GM12801 (cell line): ENCODE results near the gene MRGPRE.

Experiments used
- TF ChIP-seq, protein P1 (sequence below): IDR thresholded peaks from one replicate; pipeline ENCODE4 v1.5.1; 2011; ENCODE audit warnings: control low read depth; ENCODE audit not compliant: insufficient read length; ENCODE audit errors: extremely low read depth

The MRGPRE gene

DNA sequence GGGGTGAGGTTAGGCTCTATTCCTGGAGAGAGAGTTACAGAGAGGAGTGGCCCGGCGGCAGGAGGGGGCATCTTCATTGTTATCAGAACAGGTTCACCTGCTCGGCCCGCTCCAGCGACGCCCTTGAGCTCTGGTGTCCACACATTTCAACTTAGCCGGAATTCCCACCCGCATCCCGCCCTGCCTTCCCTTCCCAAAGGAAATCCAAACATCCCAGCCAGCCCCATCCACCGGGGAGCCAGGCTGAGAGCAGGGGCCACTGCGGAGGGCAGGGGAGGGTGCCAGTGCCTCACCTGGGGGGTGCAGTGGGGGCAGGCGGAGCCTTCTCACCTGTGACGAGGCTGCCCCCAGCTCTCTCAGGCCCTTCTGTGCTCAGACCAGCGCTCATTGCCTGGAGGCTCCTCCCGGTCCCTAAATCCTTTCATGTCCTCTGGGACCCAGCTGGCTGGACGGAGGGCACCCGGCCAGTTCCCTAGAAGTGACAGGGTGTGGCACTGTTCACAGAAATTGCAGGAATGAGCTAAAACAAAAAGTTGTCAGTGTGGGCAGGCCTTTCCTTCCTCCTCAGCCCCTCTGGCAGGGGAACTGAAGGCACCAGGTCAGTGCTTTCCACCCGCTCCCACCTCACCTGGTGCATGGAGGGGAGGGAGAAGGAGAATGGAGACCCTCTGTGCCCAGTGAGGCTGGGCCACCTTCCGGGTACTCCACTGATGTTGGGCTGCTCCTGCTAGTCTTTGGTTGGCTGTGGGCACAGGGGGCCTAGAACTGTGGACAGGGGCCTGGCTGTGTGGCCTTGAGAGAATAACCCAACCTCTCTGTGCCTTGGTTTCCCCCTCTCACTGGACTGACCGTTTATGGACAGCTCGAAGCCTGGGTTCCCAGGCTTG lies 11.5 kb downstream of the MRGPRE start:
- TF ChIP-seq, protein P1, sequence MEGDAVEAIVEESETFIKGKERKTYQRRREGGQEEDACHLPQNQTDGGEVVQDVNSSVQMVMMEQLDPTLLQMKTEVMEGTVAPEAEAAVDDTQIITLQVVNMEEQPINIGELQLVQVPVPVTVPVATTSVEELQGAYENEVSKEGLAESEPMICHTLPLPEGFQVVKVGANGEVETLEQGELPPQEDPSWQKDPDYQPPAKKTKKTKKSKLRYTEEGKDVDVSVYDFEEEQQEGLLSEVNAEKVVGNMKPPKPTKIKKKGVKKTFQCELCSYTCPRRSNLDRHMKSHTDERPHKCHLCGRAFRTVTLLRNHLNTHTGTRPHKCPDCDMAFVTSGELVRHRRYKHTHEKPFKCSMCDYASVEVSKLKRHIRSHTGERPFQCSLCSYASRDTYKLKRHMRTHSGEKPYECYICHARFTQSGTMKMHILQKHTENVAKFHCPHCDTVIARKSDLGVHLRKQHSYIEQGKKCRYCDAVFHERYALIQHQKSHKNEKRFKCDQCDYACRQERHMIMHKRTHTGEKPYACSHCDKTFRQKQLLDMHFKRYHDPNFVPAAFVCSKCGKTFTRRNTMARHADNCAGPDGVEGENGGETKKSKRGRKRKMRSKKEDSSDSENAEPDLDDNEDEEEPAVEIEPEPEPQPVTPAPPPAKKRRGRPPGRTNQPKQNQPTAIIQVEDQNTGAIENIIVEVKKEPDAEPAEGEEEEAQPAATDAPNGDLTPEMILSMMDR: no peak

DNA sequence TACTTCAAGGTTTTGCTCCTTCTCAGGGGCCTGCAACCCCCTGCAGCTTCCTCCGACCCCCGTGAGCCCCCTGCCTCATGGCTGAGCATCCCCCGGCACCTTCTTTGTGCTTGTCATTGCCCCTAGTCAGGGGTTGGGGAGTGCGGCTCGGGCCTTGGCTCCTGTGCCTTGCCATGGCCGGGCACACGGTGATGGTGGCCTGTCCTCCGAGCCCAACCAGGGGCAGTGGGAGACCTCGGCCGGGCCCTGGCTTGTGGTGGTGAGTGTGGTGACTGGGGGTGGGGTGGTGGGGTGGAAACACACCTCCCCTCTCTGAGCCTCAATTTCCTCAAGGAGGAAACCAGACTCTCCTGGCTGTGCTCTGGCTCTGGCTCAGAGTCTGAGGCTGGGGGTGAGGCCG lies 12.1 kb downstream of the MRGPRE start:
- TF ChIP-seq, protein P1: no peak

DNA sequence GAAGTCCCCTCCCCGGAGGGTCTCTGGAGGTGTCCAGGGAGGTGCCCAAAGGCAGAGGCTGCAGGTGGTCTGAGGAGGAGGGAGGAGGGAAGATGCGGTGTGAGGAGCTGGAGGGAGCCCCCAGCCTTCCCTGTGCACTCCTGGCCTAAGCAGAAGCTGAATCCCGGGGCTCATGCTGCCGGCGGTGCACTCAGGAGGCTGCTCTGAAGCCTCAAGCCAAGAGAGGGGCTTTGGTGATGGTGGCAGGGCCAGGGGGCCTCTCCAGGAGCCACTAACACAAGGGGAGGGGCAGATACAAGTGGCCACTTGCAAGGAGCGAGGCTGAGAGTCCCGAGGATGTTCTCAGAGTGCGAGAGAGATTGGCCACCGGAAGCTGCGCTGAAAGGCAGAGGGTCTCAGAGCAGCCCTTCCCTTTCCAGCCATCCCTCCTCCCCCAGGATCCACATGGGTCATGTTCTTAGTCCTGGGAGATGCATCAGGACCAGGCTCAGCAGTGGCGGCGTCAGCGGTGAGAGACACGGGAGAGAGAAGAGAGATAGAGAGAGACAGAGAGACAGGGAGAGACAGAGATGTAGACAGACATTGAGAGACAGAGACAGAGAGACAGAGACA lies 12.8 kb downstream of the MRGPRE start:
- TF ChIP-seq, protein P1: no peak

DNA sequence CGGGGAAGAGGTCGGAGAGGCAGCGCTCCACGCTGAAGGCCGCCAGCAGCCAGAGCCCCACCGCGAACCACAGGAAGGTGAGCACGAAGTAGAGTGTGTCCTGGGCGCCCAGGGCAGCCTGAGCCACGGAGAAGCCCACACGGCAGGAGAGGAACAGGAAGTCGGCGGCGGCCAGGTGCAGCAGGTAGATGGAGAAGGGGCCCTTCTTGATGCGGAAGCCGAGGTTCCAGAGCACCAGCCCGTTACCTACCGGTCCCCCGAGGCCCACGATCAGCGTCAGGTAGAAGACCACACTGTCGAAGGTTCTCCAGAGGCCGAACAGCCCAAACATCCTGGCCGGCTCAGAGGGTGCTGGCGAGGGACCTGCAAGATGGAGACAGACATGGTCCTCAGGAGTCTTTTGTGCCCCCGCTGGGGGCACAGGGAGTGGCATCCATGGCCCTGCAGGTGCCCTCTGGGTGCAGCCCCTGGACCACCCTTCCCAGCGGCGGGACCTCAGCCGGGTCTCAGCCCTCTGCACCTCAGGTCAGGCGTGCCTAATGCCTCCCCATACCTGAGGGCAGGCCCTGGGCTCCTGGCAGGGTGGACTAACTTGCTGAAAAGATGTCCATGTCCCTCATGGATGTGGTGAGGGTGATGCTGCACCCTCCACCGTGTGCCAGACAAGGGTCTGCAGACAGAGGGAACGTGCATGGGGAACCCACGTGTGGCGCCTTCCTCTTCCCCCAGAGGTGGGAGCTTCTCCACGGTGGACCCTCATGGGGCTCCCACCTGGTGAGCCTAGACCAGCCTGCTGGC lies 13.5 kb downstream of the MRGPRE start, which contains the start of gene MRGPRG:
MRGPRG (minus strand) TSS at position 331 of the 798 bp plus-strand sequence; CDS start at position 331, 0 bp downstream.
- TF ChIP-seq, protein P1: no peak

DNA sequence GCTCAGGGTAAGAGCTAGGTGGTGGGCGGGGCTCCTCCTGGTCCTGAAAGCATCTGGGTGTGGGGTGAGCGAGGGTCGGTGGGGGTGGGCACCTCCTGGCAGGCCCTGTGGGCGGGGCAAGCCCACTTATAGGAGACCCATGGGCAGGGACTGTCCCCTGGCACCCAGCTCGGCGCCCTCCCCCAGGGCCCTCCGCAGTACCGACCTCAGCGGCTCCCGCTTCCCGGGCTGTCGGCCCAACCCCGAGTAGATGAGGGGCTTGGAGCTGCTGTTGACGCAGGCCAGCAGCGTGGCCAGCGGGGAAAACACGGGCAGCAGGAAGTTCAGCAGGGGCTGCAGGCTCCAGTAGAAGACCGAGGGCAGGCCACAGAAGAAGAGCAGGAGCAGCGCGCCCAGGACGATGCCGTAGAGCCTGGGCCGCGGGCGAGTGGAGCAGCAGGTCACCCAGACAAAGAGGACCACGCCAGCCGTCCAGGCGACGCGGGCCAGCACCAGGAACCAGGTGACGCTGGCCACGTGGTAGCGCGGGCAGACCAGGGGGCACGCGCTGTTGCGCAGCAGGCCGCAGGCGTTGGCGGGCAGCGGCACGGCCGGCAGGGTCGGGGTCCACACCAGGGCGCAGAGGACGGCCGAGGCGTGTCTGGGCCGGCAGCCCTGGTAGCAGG lies 14.3 kb downstream of the MRGPRE start:
- TF ChIP-seq, protein P1: no peak

DNA sequence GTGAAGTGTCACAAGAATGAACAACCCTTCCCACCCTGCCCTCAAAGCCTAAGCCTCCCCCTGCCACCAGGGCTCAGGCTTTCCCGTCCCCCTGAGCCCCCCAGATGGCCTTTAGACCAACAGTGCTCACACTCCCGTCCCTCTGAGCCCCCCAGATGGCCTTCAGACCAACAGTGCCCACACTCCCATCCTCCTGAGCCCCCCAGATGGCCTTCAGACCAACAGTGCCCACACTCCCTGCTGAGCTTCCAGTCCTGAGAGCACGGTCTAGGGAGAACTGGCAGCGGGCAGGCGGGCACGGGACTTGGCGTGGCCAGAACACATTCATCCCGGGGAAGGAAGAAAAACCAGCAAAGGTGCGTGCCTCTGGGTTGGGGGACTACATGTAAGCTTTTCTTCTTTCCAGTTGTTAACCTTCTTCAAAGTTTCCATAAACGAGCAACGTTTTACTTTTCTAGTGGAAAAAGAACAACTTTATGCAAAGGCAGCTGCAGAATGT lies 16.1 kb downstream of the MRGPRE start:
- TF ChIP-seq, protein P1: no peak
